HepG2 (cell line): ENCODE results near the gene XPOT. TPM values are rescaled to one million over a fixed set of nuclear protein-coding genes. Genes with fewer than 3 reads are reported as not detected.
A peak's percentile ranks its signal among the peaks of the same experiment; 100 is the strongest.

Experiments
- ATAC-seq: fragments of 200-7000 bp; cut with Tn5 transposase; 3 replicates; pipeline ENCODE4 v1.9.1; 2020; ENCODE audit warnings: mild to moderate bottlenecking, moderate library complexity
- BruUV-seq: library from RNA; stranded (reverse); fragments of 400-500 nt; replicated peaks from 2 replicates; lab custom pipeline; 2021; lab: Mats Ljungman, UMichigan
- CTCF ChIA-PET: fragments of 300-600 bp; formaldehyde crosslinking; extraction: SDS; loops from one replicate; lab custom pipeline; 2021; ENCODE audit warnings: low total read pairs, inconsistent platforms, low intra/inter-chr PET ratio; lab: Yijun Ruan, JAX
- POLR2A ChIA-PET: fragments of 350-600 bp; sonication (Branson Sonifier 250); formaldehyde crosslinking; loops from one replicate; lab custom pipeline; 2020; ENCODE audit warnings: antibody characterized with exemption, inconsistent platforms; lab: Yijun Ruan, JAX
- DNase-seq: peaks from one replicate; pipeline ENCODE4 v3.0.0-alpha.2; 2015; ENCODE audit warnings: low spot score
- FAIRE-seq: peaks from 3 replicates; lab custom pipeline; 2011; peaks lifted over from hg19 to GRCh38; lab: Jason Lieb, UNC
- H2AFZ ChIP-seq: one replicate; pipeline ENCODE4 v1.6.1; 2011; ENCODE audit warnings: low read length, inconsistent platforms
- H3K27ac ChIP-seq: fragments of 300-600 bp; 3 replicates; pipeline ENCODE4 v1.8.0; 2011; ENCODE audit warnings: mixed run types, mild to moderate bottlenecking, mixed read lengths, low read length, inconsistent platforms; ENCODE audit not compliant: insufficient read depth; ENCODE audit errors: extremely low read length
- H3K27me3 ChIP-seq, 2 experiments: fragments of 200-600 bp in 1 of 2; 2 replicates in 1 of 2; 3 replicates in 1 of 2; pipeline versions ENCODE4 v1.6.0 to v1.8.0; 2011; ENCODE audit warnings: low read length in 2 of 2, mild to moderate bottlenecking in 2 of 2, moderate library complexity in 2 of 2, inconsistent platforms in 1 of 2; ENCODE audit not compliant: insufficient read depth in 2 of 2, control insufficient read depth in 1 of 2
- H3K36me3 ChIP-seq, 2 experiments: fragments of 200-600 bp in 1 of 2; replicated peaks in 1 of 2; 2 replicates in 1 of 2; 3 replicates in 1 of 2; pipeline versions ENCODE4 v1.5.1 to v1.8.0; 2011; ENCODE audit warnings: low read length in 2 of 2, inconsistent platforms in 1 of 2; ENCODE audit not compliant: insufficient read depth in 2 of 2, control insufficient read depth in 1 of 2
- H3K4me1 ChIP-seq: 2 replicates; pipeline ENCODE4 v1.5.1; 2012; ENCODE audit warnings: low read length, inconsistent platforms; ENCODE audit not compliant: insufficient read depth
- H3K4me2 ChIP-seq: 2 replicates; pipeline ENCODE4 v1.6.0; 2011; ENCODE audit warnings: low read depth, low read length, inconsistent platforms
- H3K4me3 ChIP-seq, 3 experiments: fragments of 200-600 bp in 1 of 3; sonication (generic), shearing (Covaris generic) in 1 of 3; replicated peaks in 1 of 3; 2 replicates each; pipeline ENCODE4 v1.5.1; 2011 to 2016; ENCODE audit warnings: low read length in 3 of 3, inconsistent platforms in 2 of 3, low read depth in 2 of 3, mild to moderate bottlenecking in 2 of 3, control low read depth in 1 of 3, mixed read lengths in 1 of 3; ENCODE audit not compliant: insufficient read depth in 1 of 3
- H3K79me2 ChIP-seq: one replicate; pipeline ENCODE4 v1.6.1; 2011; ENCODE audit warnings: low read length, inconsistent platforms; ENCODE audit not compliant: insufficient read depth
- H3K9ac ChIP-seq: 2 replicates; pipeline ENCODE4 v1.6.0; 2011; ENCODE audit warnings: mild to moderate bottlenecking, low read depth, low read length, inconsistent platforms; ENCODE audit not compliant: insufficient read depth
- H3K9me3 ChIP-seq: 2 replicates; pipeline ENCODE4 v1.5.1; 2012; ENCODE audit warnings: mild to moderate bottlenecking, low read length
- H4K20me1 ChIP-seq: 2 replicates; pipeline ENCODE4 v1.6.0; 2011; ENCODE audit warnings: inconsistent platforms, mild to moderate bottlenecking, low read length, moderate library complexity; ENCODE audit not compliant: insufficient read depth
- BHLHE40 ChIP-seq: IDR thresholded peaks from 2 replicates; pipeline ENCODE4 v1.6.1; 2011; ENCODE audit warnings: low read length, improper control_type of control experiment
- ELF3 ChIP-seq: IDR thresholded peaks from 2 replicates; pipeline ENCODE4 v1.6.1; 2016; ENCODE audit warnings: missing genetic modification reagents, missing compliant biosample characterization
- HMG20A ChIP-seq: IDR thresholded peaks from 2 replicates; pipeline ENCODE4 v1.6.1; 2016; ENCODE audit warnings: borderline replicate concordance
- ZSCAN30 ChIP-seq: sonication (generic); formaldehyde crosslinking; IDR thresholded peaks from 2 replicates; pipeline ENCODE4 v1.5.0; 2020; ENCODE audit warnings: mild to moderate bottlenecking, missing genetic modification reagents
- WGBS: methylation state at CpG from one replicate; pipeline ENCODE4 v1.1.6; 2017; ENCODE audit warnings: low lambda C conversion rate; 5-methylcytosine and 5-hydroxymethylcytosine counted together
- in situ Hi-C: cut with HindIII; loops from 2 replicates; pipeline ENCODE4 v1.10.0; 2017; ENCODE audit warnings: low pct_unique_long_range_greater_than_20kb; ENCODE audit not compliant: extremely low pct_ligation_motif_present
- intact Hi-C: fragments of 100-400 bp; cut with micrococcal nuclease; formaldehyde crosslinking; loops from one replicate; pipeline ENCODE4 v1.10.0; 2022; ENCODE audit not compliant: unreplicated experiment
- polyA plus RNA-seq, 8 experiments: library from polyadenylated mRNA; depleted of rRNA in 3 of 8; stranded (reverse) in 7 of 8; unstranded in 1 of 8; fragments of >200 nt; fragmentation: Illumina TruSeq in 4 of 8; extraction: Trizol in 4 of 8; gene quantifications; 2 replicates each; pipeline versions ENCODE4 v1.2.1 to v1.2.3, GENCODE V29; 2011 to 2016; ENCODE audit warnings: low read depth in 4 of 8, missing spikeins in 1 of 8, mixed read lengths in 1 of 8; ENCODE audit not compliant: insufficient read depth in 1 of 8
- total RNA-seq, 5 experiments: library from RNA; depleted of rRNA; stranded (reverse); fragments of >200 nt; fragmentation: Illumina TruSeq; extraction: Trizol; gene quantifications; 2 replicates each; pipeline ENCODE4 v1.2.3, GENCODE V29; 2016; ENCODE audit warnings: low read depth in 1 of 5

XPOT gene
- total and polyA plus RNA-seq, 2 of the 13 experiments (the other 11 are each of a cell fraction or from before 2014, with no cell fraction given): 93.8 to 102 TPM

DNA sequence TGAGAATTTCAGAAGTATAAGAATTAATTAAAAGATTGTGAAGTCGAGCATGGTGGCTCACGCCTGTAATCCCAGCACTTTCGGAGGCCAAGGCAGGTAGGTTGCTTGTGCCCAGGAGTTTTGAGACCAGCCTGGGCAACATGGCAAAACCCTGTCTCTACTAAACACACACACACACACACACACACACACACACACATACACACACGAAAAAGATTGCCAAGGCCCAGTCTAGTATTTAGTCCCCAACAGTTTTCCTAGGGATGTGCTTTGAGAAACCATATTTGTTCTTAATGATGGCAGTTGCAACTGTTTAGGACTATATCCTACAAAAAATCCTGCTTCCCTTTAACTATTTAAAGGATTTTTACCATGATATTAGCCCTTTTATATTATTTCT, 53.7 kb downstream of the XPOT start:
- H2AFZ ChIP-seq: no peak overlapping the region
- TF ChIP-seq ZSCAN30 (CRISPR knock-in tag): no peak
- TF ChIP-seq BHLHE40: no peak
- TF ChIP-seq, all 625 proteins: peak for 0
- ChIA-PET POLR2A (no interaction called here), CTCF (no interaction called here)
- FAIRE-seq: no peak
- in situ Hi-C loops: no loop called here
- no peak overlapping the region for H3K27ac ChIP-seq
- WGBS: 83% methylated on average over 4 of the region's 4 CpGs
- H3K9me3 ChIP-seq: no peaks in the 10 kb centered on the region
- H3K4me1 ChIP-seq: peaks cover 68% of the 10 kb centered on the region
- no TSS peak for BruUV-seq
- H3K9ac ChIP-seq: no peak overlapping the region
- no peaks in the 10 kb centered on the region for H3K27me3 ChIP-seq
- DNase-seq: no peak
- intact Hi-C loops: no loop called here
- ATAC-seq: no peak
- H3K36me3 ChIP-seq: peaks cover 2 to 16% of the 10 kb centered on the region in 2 experiments
- peaks cover 5% of the 10 kb centered on the region; the same call in 1 of the 2 replicates for H4K20me1 ChIP-seq
- H3K4me3 ChIP-seq: no peak overlapping the region
- H3K4me2 ChIP-seq: no peak overlapping the region
- peaks cover 59% of the 10 kb centered on the region for H3K79me2 ChIP-seq

DNA sequence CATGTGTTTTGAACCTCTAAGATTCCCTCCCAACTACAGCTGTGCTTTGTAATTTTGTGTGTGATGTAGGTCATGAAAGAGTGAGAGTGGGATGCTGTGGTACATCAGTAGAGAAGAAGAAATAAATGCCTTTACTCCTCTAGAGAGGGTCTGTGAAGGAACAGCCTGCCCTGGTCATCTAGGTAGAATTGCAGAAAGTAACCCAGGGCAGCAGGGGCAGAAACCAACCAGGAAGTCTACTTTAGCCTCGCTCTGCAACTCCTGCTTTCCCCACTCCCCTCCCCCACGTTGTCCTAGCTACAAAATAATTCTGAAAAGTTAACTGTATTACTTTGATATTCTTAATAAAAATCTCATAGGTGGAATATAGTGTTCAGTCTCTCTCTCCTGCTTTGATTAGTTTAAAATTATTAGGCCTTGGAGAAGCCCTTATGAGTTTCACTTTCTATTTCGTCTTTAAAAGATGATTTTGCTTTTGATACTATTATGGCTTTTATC, 55.3 kb downstream of the XPOT start:
- DNase-seq: no peak
- no peak for FAIRE-seq
- ATAC-seq: no peak
- Histone ChIP-seq H3K9ac (no peak overlapping the region), H3K4me2 (peak overlapping the region; percentile 36; the same call in 1 of the 2 replicates), H3K79me2 (peaks cover 44% of the 10 kb centered on the region), H3K4me1 (peaks cover 54% of the 10 kb centered on the region), H3K4me3 (no peak overlapping the region), H2AFZ (no peak overlapping the region), H3K27me3 (no peaks in the 10 kb centered on the region), H4K20me1 (no peaks in the 10 kb centered on the region), H3K36me3 (peaks cover 2 to 21% of the 10 kb centered on the region in 2 experiments), H3K27ac (no peak overlapping the region), H3K9me3 (no peaks in the 10 kb centered on the region)
- CTCF ChIA-PET: no interaction called here
- no TSS peak for BruUV-seq
- 89% methylated on average over 3 of the region's 3 CpGs for WGBS
- POLR2A ChIA-PET: no interaction called here
- TF ChIP-seq HMG20A (CRISPR knock-in tag) (no peak), ELF3 (0 out of 2 replicates have a peak, but pooled peaks have one; percentile 23)
- intact Hi-C loops: no loop called here
- in situ Hi-C loops: no loop called here
